CD4-positive, alpha-beta T cell treated with Interleukin-4 for 1 hour (primary cell): Measurements from ENCODE around the gene COG8.

Experiments
- DNase-seq, 2 donors: peaks; one replicate each; pipeline ENCODE4 v3.0.0-alpha.2; 2020 to 2022

COG8 gene

GRCh38 chr16:69344171-69344570 lies 4.8 kb upstream of the COG8 start:
- no peak for DNase-seq

GRCh38 chr16:69340095-69340644 lies 806 bp upstream of the COG8 start:
- DNase-seq = no peak

- DNase-seq = no peak
Observed at GRCh38 chr16:69338557-69339288, 641 bp downstream of the COG8 start.

- no peak for DNase-seq
Observed at GRCh38 chr16:69334696-69335095, 4.7 kb downstream of the COG8 start.

GRCh38 chr16:69330286-69331109 lies 8.9 kb downstream of the COG8 start, which contains the start of gene PDF:
Gene PDF, minus strand, starts transcription at chr16:69330588. Its CDS starts 18 bp downstream, at chr16:69330570.
- DNase-seq = peak; percentile 73 to 82

DNA sequence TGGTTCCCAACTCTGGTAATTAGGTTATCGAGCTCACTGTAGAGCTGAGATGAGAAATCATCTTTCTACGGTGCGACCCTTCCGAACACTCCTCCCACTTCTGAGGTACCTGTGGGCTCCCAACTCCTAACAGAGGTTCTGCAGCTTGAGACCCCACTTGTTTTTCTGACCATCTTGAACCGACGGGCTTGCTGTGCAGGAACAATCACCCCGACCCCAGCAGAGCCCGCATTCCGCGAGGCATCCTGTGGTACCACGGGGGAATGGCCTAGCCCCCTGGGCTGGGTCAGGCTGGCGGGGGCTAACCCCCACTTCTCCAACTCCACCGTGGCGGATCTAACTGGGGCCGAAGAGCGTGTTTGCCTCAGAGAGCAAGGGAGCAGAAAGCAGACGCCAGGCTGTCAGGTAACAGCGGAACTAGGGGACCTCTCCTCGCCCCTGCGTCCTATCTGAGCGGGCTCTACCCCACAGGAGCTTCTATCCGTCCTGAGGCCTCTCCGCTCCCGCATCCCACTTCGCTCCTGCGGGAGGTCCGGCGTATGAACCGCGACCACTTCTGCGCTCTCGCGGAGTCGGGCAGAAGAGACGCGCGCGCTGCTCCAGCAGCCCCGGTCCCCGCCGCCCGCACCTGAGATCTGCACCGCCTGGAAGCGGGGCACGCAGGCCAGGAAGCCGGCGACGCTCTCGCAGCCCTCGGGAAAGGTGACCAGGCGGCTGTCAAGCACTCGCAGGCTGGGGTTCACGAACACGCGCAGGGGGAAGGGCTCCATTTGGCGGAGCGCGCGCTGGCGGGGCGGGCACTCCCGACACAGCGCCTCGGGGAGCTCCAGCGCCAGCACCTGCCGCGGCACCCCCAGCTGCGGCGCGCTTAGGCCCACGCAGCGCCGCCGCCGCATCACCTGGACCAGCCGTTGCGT lies 9.7 kb downstream of the COG8 start:
- DNase-seq = no peak

GRCh38 chr16:69328854-69329316 lies 10.5 kb downstream of the COG8 start:
- no peak for DNase-seq

DNA sequence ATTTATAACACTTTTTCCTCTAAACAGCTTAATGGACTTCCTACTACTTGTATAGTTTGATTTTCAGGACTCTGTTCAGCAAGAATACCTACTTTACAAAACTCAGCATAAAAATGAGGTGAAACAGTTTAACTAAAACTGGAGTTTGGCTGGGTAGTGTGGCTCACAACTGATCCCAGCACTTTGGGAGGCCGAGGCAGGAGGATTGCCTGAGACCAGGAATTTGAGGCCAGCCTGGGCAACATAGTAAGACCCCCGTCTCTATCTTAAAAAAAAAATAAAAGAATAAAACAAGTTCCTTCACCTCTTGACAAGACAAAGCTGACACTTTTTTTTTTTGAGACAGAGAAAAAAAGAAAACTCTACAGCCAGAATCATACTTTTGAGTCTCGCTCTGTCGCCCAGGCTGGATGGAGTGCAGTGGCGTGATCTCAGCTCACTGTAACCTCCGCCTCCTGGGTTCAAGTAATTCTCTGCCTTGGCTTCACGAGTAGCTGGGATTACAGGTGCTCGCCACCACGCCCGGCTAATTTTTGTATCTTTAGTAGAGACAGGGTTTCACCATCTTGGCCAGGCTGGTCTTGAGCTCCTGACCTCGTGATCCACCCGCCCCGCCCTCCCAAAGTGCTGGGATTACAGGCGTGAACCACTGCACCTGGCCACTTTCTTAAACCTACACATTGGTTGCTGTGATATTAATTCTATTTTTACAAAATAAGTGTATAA lies 11.6 kb downstream of the COG8 start:
- DNase-seq = no peak

DNA sequence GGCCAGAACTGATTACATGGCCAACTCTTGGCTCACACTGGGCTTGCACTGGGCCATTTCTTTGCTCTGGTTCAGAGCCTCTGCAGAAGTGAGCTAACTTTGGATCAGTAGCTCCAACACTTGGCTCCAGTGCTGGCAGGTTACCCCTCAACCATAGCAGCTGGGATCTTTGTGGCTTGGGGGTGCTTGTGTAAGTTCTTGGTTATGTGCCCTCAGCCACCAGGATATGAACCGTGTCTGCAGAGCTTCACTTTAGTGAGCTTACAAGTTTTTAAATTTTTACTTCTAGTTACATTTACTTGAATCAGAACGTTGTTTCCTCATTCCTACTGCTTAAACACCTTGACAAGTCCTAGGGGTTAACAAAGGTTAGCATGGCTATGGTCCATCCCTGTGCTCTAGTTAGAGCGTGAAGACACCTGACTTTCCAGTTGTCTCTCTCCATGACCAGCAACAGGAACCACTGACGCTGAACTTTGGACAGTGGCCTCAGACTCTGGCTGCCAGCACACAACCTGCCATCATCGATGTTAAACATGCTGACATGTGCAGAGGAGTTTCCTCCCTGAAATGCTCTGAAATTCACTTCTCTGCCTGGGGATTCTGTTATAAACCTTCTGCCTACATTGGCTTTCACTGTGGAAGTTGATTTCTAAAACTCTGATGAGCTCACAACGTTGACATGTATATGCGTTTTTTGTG lies 13.0 kb downstream of the COG8 start:
- no peak for DNase-seq

GRCh38 chr16:69325784-69326171 lies 13.6 kb downstream of the COG8 start:
- no peak for DNase-seq

GRCh38 chr16:69324585-69325253 lies 14.6 kb downstream of the COG8 start:
- no peak for DNase-seq

DNA sequence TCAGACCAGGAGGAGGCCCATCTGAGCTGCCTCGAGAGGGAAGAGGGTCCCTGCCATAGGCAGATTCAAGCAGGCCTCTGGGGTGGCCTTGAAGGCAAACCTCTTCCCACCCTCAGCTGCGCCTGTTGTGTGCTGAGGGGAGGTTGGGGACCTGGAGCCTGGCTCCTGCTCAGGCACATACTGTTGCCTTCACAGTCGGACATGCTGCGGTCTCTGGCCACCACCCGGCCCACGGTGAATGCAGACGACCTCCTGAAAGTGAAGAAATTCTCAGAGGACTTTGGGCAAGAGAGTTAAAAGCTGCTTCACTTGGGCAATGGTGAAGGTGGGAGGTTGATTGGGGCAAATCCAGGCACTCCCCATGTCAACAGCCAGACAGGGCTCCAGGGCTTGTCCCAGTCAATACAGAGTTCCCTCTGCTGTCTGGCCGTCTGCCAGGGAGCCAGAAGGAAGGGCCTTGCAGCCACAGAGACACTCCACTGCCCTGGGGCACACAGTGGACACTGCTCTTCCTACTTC lies 15.3 kb downstream of the COG8 start:
- DNase-seq = no peak

DNA sequence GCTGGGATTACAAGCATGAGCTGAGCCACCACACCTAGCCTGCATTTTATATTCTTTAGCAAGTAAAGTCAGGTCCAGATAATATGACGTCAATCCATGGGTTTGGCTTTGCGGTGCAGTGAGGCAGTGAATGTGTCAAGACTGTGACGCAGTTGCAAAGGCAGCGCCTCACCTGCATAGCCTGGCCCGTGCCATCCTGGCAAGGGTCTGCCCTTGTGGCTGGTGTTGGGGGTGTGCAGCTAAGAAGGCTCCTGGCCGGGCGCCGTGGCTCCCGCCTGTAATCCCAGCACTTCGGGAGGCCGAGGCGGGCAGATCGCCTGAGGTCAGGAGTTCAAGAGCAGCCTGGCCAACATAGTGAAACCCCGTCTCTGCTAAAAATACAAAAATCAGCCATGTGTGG lies 15.9 kb downstream of the COG8 start:
- no peak for DNase-seq

DNA sequence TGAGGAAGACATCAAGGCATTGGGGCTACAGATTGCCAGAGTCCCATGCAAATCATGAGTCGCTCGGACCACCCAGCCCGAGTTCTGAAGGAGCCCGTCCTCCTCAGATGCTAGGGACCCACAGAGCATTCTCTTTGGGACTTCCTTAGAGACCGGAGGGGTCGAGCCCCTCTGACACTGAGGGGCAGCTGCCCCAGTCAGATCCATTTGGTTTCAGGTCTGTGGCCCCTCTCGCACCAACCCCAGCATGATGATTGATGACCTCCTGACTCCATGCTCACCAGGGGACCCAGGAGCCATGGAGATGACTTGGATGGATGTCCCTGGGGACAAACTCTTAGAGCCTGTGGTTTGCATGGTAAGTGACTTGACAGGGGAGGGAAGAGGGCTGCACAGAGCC lies 17.0 kb downstream of the COG8 start:
- no peak for DNase-seq

- no peak for DNase-seq
Observed at GRCh38 chr16:69321080-69321479, 18.3 kb downstream of the COG8 start.

DNA sequence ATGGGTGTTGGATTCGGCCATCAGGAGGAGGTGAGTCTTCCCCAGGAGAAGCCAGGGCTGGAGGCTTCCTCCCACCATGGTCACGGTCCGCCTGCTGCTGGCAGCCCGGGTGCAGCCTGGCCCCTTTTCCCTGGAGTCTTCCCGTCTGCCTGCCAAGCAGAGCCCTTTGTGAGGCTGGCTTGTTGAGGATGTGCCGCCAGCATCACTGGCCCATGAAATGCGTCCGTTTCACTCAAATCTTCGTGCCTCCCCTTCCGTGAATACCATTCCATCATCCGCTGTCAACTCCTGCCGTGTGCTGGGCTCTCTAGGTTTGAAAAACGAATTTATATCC lies 18.7 kb downstream of the COG8 start:
- DNase-seq = no peak

- DNase-seq = no peak
Observed at GRCh38 chr16:69319826-69320739, 19.3 kb downstream of the COG8 start.

- DNase-seq = no peak
Observed at GRCh38 chr16:69319381-69319780, 20.0 kb downstream of the COG8 start.

- DNase-seq = no peak
Observed at GRCh38 chr16:69318911-69319289, 20.5 kb downstream of the COG8 start.
